Pulmonary artery endothelial cell (primary cell): ENCODE results near the gene NTNG1. TPM values are rescaled to one million over a fixed set of nuclear protein-coding genes. Genes with fewer than 3 reads are reported as not detected.

Experiments used
- DNase-seq: peaks from one replicate; pipeline ENCODE4 v3.0.0-alpha.2; 2011; ENCODE audit warnings: low read depth, low spot score
- total RNA-seq: library from RNA; depleted of rRNA; stranded (reverse); fragments of >200 nt; gene quantifications from 2 replicates; pipeline ENCODE4 v1.2.3, GENCODE V29; 2014

Gene NTNG1
- total RNA-seq, 1 donor from 2014 or later = 0.20 TPM

DNA sequence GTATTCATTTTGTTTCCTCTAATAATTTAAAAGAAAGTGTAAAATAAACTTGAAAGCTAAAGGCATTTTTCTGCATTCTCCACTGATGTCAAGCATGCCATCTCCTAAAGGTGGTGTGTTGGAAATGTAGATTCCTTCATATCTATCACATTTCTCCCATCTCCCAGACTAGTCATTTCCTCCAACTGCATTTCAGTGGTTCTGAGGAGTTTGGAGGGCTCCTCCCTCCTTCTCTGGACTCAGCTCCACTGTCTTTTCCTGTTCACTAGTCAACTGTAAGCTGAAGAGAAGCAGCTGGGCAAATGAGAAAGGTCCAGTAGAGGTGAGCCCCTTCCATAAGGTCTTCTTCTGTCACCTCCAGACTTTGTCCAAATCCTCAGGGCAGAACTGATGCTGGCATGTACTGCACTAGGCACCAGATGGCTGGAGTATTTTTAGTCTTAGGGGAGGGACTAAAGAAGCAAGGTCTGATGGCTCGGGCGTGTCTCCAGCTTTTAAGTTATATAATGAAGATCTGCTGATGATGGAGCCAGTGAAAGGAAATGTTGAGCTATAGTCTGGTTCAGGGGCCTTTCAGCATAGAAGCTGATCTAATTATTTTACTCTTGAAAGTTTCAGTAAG, 186.1 kb downstream of the NTNG1 start:
- DNase-seq = no peak

DNA sequence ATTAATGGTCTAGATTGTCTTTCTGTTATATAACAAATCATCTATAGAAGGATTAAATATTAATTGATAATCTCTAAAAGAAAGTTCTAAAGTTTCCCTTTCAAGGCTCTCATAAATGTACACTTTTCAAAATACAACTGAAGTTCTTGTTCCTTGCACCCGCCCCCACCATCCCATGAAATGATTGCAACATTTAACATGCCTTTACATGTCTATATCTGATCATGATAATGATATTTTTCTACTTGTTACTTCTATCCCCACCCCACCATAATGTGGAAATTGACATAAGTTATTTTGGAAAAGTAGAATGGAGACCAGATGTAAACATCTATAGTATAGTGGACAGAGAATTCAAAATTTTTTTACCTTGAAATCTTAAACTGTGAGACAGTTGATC, 186.6 kb downstream of the NTNG1 start:
- no peak for DNase-seq

DNA sequence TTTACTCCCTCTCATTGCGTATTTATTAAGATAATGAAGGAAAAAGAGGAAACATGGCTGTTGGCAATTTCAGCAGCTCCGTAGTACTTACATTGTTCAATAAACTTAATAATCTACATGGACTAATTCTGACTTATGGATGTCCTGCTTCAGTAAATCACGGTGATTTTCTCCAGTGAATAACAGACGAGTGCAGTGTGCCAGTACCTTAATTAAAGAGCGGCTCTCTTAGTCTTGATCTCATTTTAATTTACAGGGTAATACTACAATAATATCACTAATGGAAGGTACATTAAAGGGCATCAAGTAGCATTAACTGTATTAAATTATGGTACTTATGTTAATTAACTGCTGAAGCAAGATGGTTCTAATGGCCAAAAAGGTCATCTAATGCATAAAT, 187.2 kb downstream of the NTNG1 start:
- DNase-seq = no peak

DNA sequence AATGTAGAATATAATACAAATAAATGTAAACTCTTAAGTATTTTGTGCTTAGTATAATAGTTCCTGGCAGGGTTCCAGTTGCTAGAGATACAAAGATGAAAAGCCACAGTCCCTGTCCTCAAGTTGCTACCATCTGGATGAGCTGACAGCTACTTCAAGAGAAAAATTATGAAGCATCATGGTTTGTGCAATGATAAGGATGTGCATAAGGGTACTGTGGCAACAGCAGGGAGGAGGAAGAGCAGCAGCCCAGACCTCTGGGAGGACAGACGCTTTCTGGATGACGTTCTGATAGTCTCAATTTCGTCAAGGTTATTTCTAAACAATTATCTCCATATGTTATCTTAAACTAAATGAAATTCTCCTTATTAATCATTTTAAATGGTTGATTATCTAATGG, 198.9 kb downstream of the NTNG1 start:
- no peak for DNase-seq

DNA sequence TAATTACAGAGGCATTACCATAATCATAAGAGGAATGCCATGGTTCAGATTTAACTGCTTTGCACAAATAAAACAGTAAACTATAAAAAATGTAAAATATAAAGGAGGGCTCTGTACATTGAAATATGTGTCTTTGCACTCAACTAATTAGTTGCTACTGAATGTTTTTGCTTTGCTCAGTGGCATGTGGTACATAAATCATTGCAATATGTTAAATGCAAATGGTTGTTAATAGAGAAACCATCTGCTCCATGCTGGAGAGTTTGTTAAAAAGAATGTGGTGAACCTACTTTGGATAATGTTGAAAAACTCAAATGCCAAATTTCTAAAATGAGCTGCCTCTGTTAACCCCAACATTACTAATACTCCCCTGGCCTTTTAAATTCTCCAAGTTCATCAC, 201.5 kb downstream of the NTNG1 start:
- no peak for DNase-seq

DNA sequence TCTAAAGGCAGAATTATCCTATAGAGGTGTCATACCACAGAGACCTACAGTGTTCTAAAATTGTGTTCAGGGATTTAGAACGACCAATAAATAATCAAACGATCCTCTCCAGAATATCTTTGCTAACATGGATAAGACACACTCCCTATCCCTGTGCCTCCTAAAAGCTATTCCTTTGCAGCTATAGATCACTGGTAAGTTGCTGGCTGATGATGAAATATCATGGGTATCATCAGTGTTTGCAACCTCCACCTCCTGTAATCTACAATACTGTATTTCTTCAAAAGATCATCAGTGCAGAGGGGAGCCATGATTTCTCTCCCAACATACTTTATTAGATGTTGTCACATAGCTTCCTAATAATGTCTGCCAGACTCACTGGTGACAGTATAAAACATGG, 201.9 kb downstream of the NTNG1 start:
- no peak for DNase-seq

DNA sequence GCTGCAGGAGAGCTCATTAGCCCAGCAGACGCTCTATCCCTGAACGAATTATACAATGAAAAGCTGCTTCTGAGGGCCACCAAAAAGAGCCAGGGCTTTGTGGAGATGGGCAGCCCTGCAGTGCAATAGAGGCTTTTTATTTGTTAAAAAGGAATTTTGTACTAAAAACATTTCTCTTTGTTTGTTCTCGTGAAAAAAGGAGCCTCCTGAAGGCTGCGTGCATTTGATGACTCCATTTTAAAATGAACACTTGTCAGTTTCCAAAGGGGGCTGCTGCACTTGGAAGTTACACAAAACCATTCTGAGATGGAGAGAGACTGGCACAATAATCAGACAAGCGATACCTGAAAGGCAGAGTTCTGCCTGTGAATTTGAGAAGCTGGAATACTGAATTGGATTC, 202.8 kb downstream of the NTNG1 start:
- DNase-seq = no peak

DNA sequence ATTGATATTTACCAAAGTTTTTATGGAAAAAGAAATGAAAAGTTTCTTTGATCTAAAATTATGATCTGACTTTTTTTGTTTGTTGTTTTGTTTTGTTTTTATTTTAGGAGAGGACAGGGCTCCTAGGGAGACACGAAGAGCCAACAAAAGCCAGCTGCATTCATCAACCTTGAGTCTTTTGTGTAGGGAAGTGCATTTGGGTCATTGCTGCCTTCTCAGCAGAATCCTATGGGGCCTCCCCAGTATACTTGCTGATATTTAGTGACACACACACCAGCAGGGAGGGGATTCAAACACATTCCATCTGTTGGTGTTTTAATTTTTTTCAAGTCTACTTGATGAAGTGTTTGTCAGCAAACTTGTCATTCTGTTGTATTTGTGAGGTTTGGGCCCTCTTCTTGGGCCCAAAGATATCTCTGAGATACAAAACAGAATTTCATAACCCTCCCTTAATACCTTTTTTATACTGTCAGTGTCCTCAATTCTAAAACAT, 203.5 kb downstream of the NTNG1 start:
- DNase-seq = no peak

DNA sequence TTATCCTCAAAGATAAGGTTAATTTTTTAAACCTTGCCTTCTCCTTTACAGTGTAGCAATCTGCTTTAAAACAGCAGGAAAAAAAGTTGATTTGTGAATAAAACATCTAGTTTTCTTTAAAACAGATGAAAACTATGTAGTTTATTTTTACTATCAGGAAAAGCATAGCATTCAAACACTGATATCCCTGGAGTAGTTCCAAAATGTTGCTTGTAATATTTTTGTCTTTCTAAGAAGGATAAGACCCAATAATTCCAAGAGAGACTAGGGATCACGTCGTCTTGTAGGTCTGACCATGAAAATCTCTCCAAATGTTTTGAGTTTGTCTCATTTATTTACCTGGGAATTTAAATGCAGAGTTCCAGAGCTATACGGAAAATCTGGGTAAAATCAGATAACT, 204.0 kb downstream of the NTNG1 start:
- no peak for DNase-seq

DNA sequence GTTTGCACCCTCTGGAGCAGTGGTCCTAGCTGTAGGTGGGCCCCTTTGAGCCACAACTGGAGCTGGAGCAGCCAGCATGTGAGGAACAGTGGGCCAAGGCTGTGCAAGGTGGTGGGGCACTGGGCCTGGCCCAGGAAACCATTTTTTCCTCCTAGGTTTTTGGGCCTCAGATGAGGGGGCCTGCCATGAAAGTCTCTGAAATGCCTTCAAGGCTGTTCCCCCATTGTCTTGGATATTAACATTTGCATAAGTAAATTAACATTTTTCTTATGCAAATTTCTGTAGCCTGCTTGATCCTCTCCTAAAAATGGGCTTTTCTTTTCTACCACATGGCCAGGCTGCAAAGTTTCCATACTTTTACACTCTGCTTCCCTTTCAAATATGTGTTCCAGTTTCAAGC, 212.0 kb downstream of the NTNG1 start:
- no peak for DNase-seq

DNA sequence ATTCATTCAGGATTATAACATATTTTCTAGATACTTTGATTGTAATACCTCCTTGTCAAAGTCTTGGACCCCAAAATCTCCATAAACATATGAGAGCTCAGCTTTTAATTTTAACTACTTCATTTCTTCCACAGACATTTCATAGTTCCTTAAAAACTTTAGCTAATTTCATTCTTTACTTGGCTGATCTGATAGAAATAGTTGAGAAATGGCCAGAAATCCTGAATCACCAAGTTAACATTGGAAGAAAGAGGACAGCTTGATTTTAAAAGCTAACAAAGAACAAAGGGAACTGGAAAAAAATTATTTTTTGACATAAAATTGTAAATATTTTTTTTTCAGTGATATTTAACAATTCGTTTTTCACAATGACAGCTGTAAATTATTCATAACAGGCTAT, 216.5 kb downstream of the NTNG1 start:
- DNase-seq = no peak

DNA sequence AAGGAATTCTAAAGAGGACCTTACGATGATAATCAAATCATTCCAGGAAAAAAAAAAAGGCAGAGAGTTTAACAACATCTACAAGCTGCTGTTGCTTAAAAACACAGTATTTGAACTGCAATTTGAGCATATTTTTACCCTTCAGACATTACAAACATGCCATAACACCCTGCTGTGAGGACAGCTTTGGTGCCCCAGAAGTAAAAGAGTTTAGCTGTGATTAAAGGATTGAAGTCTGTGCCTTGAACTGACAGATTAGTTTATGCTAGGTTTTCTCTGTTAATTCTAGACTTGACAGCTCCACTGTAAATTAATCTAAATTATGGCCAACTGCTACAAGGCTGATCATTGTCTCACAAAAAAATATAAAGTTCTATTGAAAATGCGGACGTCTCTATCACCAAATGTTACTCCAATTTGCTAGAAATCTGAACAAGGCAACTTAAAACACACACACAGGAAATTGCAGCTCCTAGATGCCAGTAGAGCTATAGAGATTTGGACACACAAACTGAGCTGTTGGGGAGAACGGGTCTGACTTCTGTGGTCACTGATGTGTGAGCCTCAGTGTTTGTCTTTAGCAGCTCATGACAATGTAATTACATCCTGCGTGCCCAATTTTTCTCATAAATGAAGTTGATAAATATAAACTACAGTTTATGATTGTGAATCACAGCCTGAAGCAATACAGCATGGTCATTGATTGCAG, 217.9 kb downstream of the NTNG1 start:
- no peak for DNase-seq

DNA sequence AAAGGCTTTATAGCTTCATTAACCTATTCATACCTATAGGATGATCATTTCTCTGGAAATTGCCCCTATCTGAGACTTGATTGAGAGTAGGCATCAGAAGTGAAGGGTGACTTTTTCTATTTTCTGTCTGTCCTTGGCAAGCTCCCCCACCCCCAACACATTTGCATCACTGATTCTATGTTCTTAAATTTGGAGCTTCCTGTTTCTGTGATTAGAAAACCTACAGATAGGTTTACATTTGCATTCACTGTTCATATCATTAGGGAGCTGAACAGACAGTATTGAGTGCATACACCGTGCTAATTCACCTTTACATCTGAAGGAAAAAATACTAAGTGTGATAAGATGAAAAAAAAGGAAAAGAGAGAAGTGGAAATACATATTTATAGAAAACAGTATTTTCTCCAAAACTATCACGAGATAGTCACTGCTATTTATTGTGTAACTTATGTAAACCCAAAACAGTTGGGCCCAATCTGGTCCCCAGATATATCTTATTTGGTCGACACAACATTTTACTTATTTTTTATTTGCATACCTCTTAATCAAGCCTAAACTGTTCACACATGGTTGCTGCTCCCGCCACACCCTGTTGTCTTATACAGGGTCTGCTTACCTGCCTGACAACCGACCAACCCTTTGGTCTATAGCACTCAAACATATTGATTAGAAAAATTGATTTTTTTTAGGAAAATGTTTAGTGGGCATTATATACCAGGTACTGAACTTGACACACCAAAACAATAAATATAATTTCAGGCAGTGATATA, 218.8 kb downstream of the NTNG1 start:
- no peak for DNase-seq

DNA sequence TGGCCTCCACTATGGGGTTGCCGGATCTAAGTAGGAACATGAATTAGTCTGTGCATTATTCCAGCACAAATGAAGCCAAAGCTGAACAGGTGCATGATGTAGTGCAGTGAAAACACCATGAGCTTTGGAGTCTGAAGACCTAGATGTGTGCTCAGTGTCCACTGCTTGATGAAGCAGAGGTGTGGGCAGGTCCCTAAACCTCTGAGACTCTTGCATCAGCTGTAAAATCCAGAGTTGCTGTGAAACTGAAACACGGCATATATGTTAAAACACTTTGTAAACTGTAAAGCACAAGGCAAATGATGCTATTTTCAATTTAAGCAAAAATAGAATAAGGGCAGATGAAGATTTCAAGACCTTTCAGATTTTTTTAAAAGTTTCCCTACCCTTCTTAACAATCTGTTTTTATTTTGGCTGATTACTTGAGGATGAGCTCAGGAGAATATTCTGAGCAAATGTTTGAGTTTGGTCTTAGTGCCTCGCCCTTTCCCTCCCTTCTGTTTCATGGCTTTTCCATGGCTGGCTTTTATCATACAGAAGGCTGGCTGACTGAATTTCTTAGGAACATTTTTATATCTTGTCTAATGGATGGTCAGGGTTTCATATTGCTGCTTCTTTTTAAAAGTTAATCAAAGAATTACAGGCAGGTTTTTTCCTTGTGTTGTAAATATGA, 221.8 kb downstream of the NTNG1 start:
- no peak for DNase-seq

DNA sequence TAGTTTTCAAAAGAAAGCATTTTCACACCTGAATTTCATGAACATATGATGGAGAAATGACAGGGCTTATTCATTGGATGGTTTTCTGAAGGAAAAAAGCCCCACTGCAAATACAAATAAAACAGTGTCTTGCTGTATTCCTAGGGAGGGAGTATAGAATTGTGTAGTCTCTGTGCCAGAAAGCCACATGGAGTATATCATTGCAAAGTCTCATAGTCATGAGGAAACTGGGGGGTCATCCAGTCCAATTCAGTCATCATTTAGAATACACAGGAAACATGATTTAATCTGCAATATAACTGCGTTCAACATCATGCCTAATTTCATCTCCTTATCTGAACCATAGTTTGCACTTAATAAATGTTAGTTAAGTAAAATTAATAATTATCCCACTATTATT, 222.3 kb downstream of the NTNG1 start:
- no peak for DNase-seq

DNA sequence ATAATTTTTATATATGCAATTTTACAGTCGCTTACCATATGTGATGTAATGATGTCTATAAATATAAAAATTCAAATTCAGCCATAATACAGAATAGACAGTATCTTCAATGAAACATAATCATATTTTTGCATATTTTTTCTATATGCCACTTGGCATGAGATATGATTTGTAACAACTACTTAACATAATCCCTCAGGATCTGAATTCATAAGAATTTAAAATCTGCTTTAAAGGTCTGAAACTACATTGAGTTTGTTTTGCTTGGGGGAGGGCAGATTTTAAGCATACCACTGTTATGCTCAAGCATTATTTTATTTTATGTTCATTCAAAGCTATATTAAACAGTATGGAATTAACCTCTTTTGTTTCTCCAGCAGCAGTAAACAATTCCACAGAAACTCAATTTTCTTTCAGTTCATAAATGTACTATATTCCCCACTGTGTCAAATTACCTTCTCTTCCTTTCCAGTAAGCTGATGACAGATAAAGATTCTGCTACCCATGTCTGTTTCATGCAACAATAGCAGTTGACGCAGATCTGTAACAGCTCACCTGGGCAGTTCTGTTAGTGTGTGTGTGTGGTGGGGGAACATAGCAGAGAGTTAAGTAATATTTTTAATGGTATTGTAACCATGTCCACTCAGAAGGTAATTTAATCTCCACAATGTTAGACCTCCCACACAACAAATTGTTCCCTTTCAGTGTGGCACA, 224.8 kb downstream of the NTNG1 start:
- DNase-seq = no peak

DNA sequence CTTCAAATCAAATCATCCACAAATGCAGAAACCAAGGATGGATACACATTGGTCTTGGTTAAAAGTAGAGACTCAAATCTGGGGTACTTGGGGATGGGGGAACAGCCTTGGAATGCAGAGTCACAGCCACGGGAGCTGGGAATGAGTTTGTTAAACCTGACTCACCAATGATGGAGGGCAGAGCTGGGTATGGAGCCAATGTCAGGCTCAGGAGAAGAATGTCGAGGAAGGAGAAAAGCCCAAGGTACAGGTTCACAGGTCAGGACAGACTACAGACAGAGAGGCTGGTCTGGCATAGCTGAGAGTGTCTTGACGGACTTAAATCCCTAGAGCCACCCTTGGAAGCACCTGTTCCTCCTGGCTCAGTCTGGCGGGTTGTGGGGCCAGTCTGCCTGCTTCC, 237.6 kb downstream of the NTNG1 start:
- no peak for DNase-seq

DNA sequence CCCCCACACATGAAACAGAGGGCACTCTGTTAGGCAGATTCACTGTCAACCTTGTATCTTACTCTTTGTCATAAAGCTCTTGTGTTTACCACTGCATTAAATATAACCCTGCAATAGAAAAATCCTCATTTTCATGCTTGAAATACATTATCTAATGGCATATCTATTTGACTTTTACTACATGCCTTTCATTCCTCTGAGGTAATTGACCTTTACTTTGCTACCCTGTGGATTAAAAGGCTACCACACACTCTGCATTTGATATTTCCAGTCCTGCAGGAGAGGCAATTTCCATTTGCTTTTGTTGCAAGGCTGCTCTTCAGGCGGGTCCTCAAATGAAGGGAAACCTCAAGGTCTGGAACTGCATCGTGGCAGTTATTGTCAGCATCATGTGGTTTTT, 238.0 kb downstream of the NTNG1 start:
- DNase-seq = no peak

DNA sequence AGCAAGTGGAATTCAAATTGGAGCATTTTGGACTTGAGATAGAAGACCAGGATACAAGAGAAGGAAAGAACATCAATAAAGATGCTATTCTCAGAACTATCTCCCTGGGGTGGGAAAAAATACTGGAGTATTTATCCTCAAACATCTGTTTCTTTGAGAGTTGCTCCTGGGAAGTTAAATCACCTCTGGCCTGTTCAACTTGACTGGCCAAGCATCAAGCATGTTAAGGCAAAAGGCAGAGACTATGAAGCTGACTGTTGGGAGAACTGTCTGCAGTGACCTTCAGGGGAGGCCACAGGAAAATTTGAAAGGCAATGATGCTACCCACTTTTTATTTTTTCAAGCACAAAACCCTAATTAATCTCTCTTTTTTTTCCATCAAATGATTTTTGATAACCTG, 239.0 kb downstream of the NTNG1 start:
- no peak for DNase-seq

DNA sequence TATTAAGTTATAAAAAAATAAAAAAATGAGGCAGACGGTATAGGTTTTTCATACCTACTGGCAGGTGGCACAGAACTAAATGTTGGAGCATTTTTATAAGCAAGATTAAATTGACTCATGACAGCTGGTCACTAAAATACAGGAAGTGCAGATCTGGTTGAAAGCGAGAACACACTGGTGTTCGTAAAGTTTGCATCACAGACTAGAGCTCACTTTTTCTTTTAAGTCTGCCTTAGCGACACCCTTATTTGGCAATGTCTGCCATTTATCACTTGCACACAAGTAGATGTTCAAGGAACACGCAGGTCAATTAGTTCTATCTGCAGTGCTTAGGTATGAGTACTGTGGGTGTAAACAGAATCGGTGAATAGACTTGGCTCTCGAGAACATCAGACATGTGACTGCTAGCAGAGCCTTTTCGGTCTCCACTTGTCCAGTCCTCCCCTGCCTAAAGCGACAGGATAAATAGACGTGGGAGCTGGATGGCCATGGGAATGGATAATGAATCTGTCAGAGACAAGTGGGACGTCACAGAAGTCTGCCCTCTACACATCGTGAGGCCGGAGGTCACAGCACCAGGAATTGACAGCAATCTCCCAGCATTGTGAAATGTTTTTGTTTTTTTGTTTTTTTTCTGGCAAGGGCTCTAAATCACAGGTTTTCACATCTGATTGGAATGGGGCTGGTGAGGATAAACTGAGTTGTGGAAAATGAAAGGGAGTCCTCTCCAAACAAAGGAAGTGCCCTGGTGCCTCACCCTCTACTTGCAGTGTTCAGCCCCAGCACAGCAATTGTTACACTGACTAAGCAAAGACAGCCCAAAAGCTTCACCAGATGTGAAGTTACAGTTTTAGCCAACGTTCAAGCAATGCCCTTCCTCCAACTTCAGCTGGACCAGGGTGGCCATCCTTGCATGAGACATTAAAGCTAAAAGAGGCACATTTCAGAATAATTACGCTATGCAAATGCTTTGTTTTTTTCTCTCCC, 248.9 kb downstream of the NTNG1 start:
- no peak for DNase-seq
